Endodermal cell (in vitro differentiated cells): ENCODE data around the gene OXT. TPM values are rescaled to one million over a fixed set of nuclear protein-coding genes. Genes with fewer than 3 reads are reported as not detected.
"Not testable (repeated sequence)": the region's sequence is repeated elsewhere in the genome, so short reads cannot be mapped to it uniquely, and the experiment has no call there.

ENCODE experiments used
- DNase-seq: peaks from one replicate; pipeline ENCODE4 v3.0.0-alpha.2; 2017
- H3K27ac ChIP-seq: 2 replicates; pipeline ENCODE4 v1.5.1; 2013; ENCODE audit warnings: mild to moderate bottlenecking, low read depth, low read length, moderate library complexity
- H3K27me3 ChIP-seq: 2 replicates; pipeline ENCODE4 v1.6.1; 2013; ENCODE audit warnings: mild to moderate bottlenecking, low read length, moderate library complexity; ENCODE audit not compliant: insufficient read depth, control insufficient read depth, poor library complexity, severe bottlenecking
- H3K36me3 ChIP-seq: 2 replicates; pipeline ENCODE4 v1.7.0; 2013; ENCODE audit warnings: mild to moderate bottlenecking, low read length, moderate library complexity; ENCODE audit not compliant: control insufficient read depth, insufficient read depth
- H3K4me1 ChIP-seq: one replicate; pipeline ENCODE4 v1.7.0; 2013; ENCODE audit warnings: low read length; ENCODE audit not compliant: control insufficient read depth, insufficient read depth
- H3K4me3 ChIP-seq: 2 replicates; pipeline ENCODE4 v1.5.1; 2013; ENCODE audit warnings: mild to moderate bottlenecking, low read length, moderate library complexity
- H3K9ac ChIP-seq: 2 replicates; pipeline ENCODE4 v1.6.1; 2013; ENCODE audit warnings: mild to moderate bottlenecking, low read length, moderate library complexity; ENCODE audit not compliant: poor library complexity, severe bottlenecking; ENCODE audit errors: extremely low read depth
- H3K9me3 ChIP-seq: 2 replicates; pipeline ENCODE4 v1.6.1; 2013; ENCODE audit warnings: mild to moderate bottlenecking, low read length, moderate library complexity; ENCODE audit not compliant: control insufficient read depth
- H3K27ac Mint-ChIP-seq: 2 replicates; pipeline ENCODE4 v1.8.0; 2020; ENCODE audit warnings: mixed read lengths
- H3K27me3 Mint-ChIP-seq: 2 replicates; pipeline ENCODE4 v1.8.0; 2021; ENCODE audit warnings: mild to moderate bottlenecking, mixed read lengths; ENCODE audit not compliant: insufficient read depth
- H3K36me3 Mint-ChIP-seq: 2 replicates; pipeline ENCODE4 v1.8.0; 2020; ENCODE audit warnings: low read depth, mixed read lengths
- H3K4me1 Mint-ChIP-seq: 2 replicates; pipeline ENCODE4 v1.8.0; 2020; ENCODE audit warnings: mixed read lengths
- H3K4me3 Mint-ChIP-seq: 2 replicates; pipeline ENCODE4 v1.8.0; 2020; ENCODE audit warnings: mild to moderate bottlenecking, moderate library complexity, mixed read lengths
- H3K9me3 Mint-ChIP-seq: 2 replicates; pipeline ENCODE4 v1.8.0; 2020; ENCODE audit warnings: mild to moderate bottlenecking, mixed read lengths
- CTCF ChIP-seq: fragments of 200-600 bp; sonication (generic); conservative IDR thresholded peaks from 2 replicates; pipeline ENCODE4 v1.5.0; 2021; ENCODE audit warnings: antibody characterized with exemption, mild to moderate bottlenecking
- WGBS, 2 experiments: methylation state at CpG; one replicate each; pipeline versions ENCODE4 v1.1.5 to v1.1.7; 2013; ENCODE audit warnings: missing lambda C conversion rate in 2 of 2, mixed read lengths in 1 of 2; ENCODE audit not compliant: insufficient coverage in 1 of 2, insufficient read length in 1 of 2; 5-methylcytosine and 5-hydroxymethylcytosine counted together
- long read RNA-seq, 4 experiments: library from polyadenylated mRNA in 2 of 4; library from RNA in 1 of 4; library from capped mRNA in 1 of 4; stranded (forward) in 3 of 4; unstranded in 1 of 4; transcript quantifications; one replicate each; pipeline ENCODE4 v2.0.0, GENCODE V29; 2020 to 2021; ENCODE audit warnings: inconsistent platforms in 1 of 4
- polyA plus RNA-seq, 2 experiments: library from polyadenylated mRNA; stranded (reverse); fragments of 50-300 nt; gene quantifications; one replicate each; pipeline ENCODE4 v1.2.3, GENCODE V29; 2013
- total RNA-seq, 2 donors: library from RNA; stranded (reverse); fragmentation: NEBNext Ultra II Directional in 1 of 2; extraction: Animal tissue kit (Norgen Biotek cat#: 25700) in 1 of 2; gene quantifications; 2 replicates in 1 of 2; 3 replicates in 1 of 2; pipeline ENCODE4 v1.2.1, GENCODE V29; 2021

The OXT gene
- total RNA-seq, result not detected
- not detected for polyA plus RNA-seq (2013, experiment 1 of 2)
- polyA plus RNA-seq (2013, experiment 2 of 2), result not detected
- long read RNA-seq, experiment 1, partial matches to known transcripts, result 1 of 1 reads
- long read RNA-seq, experiment 1, other reads (novel, unspliced or antisense), result 0 of 1 reads
- long read RNA-seq, experiment 2, result 0 reads
- long read RNA-seq, experiment 3, result 0 reads
- long read RNA-seq, experiment 4, result 0 reads

- H3K9ac ChIP-seq, result no peak within 1 kb of the TSS
- no peak within 1 kb of the TSS for H3K4me3 ChIP-seq
- H3K4me1 ChIP-seq, result no peaks in the 10 kb centered on the region
- Mint-ChIP-seq H3K27ac (no peak within 1 kb of the TSS), H3K36me3 (no peaks in the 10 kb centered on the region), H3K4me1 (no peaks in the 10 kb centered on the region), H3K4me3 (peak within 1 kb of the TSS; percentile 47), H3K27me3 (peaks cover 68% of the 10 kb centered on the region), H3K9me3 (peaks cover 1% of the 10 kb centered on the region)
- H3K36me3 ChIP-seq, result no peaks in the 10 kb centered on the region
- no peaks in the 10 kb centered on the region for H3K9me3 ChIP-seq
- H3K27me3 ChIP-seq, result peaks cover 36% of the 10 kb centered on the region
- 32 to 65% methylated on average over 22 to 95 of the region's 95 CpGs for WGBS, 2 experiments
- DNase-seq, result peak; percentile 82
- TF ChIP-seq CTCF, result peak; percentile 23
- no peak within 1 kb of the TSS for H3K27ac ChIP-seq
Measured at GRCh38 chr20:3071610-3072529, at the start of gene OXT. TSS of gene OXT (plus strand) at chr20:3071620. CDS start at chr20:3071656, 36 bp downstream.

GRCh38 chr20:3021777-3022176 lies 49.6 kb upstream of the OXT start:
- Mint-ChIP-seq H3K27me3 (no peaks in the 10 kb centered on the region), H3K4me3 (no peak overlapping the region), H3K27ac (no peak overlapping the region), H3K4me1 (peaks cover 15% of the 10 kb centered on the region), H3K9me3 (peaks cover 18% of the 10 kb centered on the region), H3K36me3 (peaks cover 84% of the 10 kb centered on the region)
- Histone ChIP-seq H3K36me3 (peaks cover 61% of the 10 kb centered on the region), H3K27me3 (no peaks in the 10 kb centered on the region), H3K9ac (no peak overlapping the region), H3K27ac (no peak overlapping the region), H3K4me1 (peaks cover 7% of the 10 kb centered on the region), H3K4me3 (no peak overlapping the region), H3K9me3 (no peaks in the 10 kb centered on the region)
- 95 to 100% methylated on average over 2 to 5 of the region's 5 CpGs for WGBS, 2 experiments
- TF ChIP-seq CTCF, result no peak
- DNase-seq, result no peak

GRCh38 chr20:3022559-3023490 lies 48.6 kb upstream of the OXT start:
- peak overlapping the region; percentile 34 for H3K4me3 Mint-ChIP-seq
- H3K36me3 ChIP-seq, result peaks cover 61% of the 10 kb centered on the region
- DNase-seq, H3K4me1 ChIP-seq, H3K27me3 ChIP-seq, H3K4me3 ChIP-seq, H3K27me3 Mint-ChIP-seq, H3K27ac ChIP-seq, H3K9ac ChIP-seq, H3K9me3 ChIP-seq: not testable (repeated sequence)
- H3K36me3 Mint-ChIP-seq, result peaks cover 84% of the 10 kb centered on the region
- H3K27ac Mint-ChIP-seq, result peak overlapping the region; percentile 96
- H3K9me3 Mint-ChIP-seq, result peaks cover 17% of the 10 kb centered on the region
- H3K4me1 Mint-ChIP-seq, result peaks cover 15% of the 10 kb centered on the region
- 88 to 95% methylated on average over 14 to 16 of the region's 20 CpGs for WGBS, 2 experiments
